GM18520 (cell line): ENCODE data around the gene RAD9B.
A peak's percentile ranks its signal among the peaks of the same experiment; 100 is the strongest.
"Not testable (repeated sequence)": the region's sequence is repeated elsewhere in the genome, so short reads cannot be mapped to it uniquely, and the experiment has no call there.

Source experiments
- ATAC-seq: cut with Tn5 transposase; IDR thresholded peaks from one replicate; pipeline ENCODE4 v1.9.1; 2021; ENCODE audit not compliant: unreplicated experiment

The RAD9B gene

DNA sequence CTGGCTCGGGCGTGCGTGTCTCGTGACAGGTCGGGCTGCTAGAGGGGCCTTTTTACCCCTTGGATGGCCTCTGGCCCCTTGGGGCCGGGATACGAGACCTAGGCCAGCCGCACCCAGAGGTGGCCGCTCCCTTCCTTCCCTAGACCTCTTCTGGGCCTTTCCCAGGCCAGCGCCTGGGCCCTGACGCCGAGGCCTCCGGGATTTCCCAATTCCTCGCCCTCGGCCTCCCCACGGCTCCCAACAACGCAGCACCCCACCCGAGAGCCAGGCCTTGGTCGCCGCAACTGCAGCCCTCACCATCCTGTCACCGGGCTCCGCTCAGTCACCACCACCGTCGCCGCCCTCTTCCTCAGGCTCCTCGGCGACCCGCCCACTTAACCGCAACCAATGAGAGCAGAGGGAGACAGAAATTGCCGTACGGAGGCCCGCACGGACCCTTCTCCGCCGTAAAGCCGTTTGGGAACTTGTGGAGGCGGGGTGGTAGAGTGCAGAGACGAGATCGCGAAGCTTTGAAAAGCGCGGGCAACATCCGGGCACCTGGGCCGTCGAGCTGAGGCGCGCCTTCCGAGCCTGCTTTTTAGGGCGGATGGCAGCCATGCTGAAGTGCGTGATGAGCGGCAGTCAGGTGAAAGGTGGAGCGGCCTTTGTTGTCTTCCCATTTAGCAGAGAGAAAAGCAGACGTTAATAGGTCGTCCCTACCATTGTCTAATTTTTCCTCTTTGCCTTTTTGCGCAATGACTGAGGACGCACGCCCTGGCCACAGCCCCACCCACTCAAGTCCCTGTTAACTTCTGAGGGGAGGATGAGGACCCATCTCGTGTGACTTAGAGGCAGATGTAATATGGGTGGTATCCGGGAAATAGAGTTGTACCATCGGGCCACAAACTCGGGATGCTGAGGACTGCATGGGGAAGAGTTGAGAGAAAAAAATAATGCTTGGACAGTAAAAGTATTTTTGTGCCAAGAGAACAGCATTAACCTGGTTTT lies at the start of gene RAD9B, which contains the start of gene VPS29:
Gene RAD9B (plus strand): TSS at position 580 of the 987 bp plus-strand sequence. CDS start 7 bp downstream, at position 587.
Gene VPS29 (minus strand): TSS at position 360 of the 987 bp plus-strand sequence. CDS start 60 bp downstream, at position 300.
- peak; percentile 91 for ATAC-seq

- no peak for ATAC-seq
Measured at GRCh38 chr12:110453569-110454296, 48.4 kb upstream of the RAD9B start.

GRCh38 chr12:110458756-110459155 lies 43.4 kb upstream of the RAD9B start:
- no peak for ATAC-seq

- ATAC-seq, result not testable (repeated sequence)
Measured at GRCh38 chr12:110461189-110461588, 40.9 kb upstream of the RAD9B start.

DNA sequence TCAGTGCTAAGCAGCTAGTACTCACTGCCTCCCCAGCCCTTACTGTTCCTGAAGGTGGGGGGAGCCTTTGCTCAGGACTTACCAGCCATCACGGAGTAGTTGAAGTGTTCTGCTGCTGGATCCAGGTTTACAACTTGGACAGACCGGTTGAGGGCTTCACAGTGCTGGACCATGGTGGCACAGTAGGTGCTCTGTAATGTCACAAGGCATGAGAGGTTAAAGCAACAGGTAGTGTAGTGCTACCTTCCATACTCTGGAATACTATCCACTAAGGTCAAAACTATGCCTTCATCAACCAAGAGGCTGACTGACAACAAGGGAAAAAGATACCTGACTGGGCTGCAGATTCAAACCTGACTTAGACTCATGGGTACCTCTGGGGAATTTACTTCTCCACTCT lies 37.1 kb upstream of the RAD9B start:
- ATAC-seq, result no peak

DNA sequence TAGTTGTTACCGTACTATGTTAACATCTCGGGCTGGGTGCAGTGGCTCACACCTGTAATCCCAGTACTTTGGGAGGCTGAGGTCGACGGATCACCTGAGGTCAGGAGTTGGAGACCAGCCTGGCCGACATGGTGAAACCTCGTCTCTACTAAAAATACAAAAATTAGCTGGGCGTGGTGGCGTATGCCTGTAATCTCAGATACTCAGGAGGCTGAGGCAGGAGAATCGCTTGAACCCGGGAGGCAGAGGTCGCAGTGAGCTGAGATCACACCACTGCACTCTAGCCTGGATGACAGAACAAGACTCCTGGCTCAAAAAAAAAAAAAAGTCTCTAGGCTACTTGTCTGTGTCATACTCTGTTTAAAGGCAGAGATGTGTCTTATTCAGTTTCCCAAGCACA lies 36.4 kb upstream of the RAD9B start:
- not testable (repeated sequence) for ATAC-seq

DNA sequence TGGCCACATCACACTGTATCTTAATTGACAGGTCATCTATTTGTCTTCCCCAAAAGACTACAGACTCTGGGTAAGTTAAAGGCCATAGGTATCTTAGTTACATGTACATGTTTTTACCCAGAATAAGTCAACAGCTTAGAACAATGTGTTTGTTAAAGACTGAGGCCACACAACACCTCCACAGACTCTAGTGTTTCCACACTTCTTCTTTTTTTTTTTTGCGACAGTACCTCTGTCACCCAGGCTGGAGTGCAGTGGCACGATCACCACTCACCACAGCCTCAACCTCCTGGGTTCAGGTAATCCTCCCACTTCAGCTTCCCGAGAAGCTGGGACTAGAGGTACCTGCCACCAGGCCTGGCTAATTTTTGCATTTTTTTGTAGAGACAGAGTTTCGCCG lies 35.3 kb upstream of the RAD9B start:
- no peak for ATAC-seq

GRCh38 chr12:110467847-110468213 lies 34.3 kb upstream of the RAD9B start:
- no peak for ATAC-seq

- peak; percentile 72 for ATAC-seq
Measured at GRCh38 chr12:110468214-110469048, 33.7 kb upstream of the RAD9B start, which contains the start of the genes FAM216A and GPN3. FAM216A (plus strand) TSS chr12:110468845; CDS start chr12:110468876, 31 bp downstream. GPN3 (minus strand) TSS chr12:110468257; CDS start chr12:110468203, 54 bp downstream.

DNA sequence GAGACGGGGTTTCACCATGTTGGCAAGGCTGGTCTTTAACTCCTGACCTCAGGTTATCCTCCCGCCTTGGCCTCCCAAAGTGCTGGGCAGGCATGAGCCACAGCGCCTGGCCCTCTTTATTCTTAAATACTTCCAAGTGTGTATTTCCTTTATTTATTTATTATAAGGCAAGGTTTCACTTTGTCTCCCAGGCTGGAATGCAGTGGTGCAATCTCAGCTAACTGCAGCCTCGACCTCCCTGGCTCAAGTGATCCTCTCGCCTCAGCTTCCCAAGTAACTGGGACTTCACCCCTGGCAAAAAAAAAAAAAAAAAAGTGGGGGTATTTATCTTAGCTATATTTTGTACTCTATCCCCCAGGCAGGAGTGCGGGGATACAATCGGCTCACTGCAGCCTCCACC lies 26.7 kb upstream of the RAD9B start:
- ATAC-seq, result no peak

DNA sequence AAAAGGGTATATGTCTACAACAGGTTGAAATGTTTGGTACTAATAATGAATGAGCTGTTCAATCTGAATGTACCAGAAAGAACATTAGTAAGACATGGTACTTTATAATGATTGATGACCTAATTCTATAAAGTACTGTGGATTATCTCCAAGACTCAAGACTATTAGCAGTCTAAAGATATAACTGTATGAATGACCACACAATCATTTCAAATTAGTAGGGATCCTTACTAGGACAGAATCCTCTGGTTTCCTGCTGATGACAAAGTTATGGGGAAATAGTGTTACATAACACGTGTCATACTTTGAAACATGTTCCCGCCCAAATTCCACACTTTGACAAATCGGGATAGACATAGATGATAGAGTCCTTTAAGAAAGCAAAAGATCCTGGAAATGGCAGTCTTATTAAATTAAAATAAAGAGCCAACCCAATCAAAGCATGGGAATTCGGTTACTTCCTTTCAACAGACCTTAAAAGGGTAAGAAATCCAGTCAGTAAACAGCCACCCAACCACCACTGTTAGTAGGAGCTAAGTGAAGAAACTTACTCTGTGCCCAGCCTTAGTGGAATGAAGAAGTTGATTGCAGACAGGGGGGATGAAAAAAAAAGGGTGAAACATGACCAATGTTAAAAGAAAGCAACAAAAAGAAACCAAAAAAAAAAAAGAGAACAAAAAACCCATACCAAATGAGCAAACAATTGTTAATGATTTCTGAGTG lies 3.0 kb upstream of the RAD9B start:
- ATAC-seq, result no peak

- peak; percentile 12 for ATAC-seq
Measured at GRCh38 chr12:110501399-110501751, 756 bp upstream of the RAD9B start.

DNA sequence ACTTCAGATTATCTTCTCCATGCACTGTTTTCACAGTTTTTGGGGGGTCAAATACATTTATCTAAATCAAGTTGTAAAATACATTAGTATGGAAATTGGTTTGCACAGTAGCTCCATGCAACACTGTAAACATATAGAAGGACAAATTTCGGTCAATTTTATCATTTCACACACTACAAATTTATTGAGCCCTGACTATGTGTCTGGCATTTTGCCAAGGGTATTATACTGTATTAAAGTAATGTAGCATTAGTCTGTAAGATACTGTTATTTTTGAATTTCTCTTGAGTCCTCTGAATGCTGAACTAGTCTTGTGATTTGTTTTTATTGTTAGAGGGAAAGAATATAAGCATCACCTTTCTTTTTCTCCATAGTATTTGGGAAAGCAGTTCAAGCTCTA lies 1.3 kb downstream of the RAD9B start:
- no peak for ATAC-seq

DNA sequence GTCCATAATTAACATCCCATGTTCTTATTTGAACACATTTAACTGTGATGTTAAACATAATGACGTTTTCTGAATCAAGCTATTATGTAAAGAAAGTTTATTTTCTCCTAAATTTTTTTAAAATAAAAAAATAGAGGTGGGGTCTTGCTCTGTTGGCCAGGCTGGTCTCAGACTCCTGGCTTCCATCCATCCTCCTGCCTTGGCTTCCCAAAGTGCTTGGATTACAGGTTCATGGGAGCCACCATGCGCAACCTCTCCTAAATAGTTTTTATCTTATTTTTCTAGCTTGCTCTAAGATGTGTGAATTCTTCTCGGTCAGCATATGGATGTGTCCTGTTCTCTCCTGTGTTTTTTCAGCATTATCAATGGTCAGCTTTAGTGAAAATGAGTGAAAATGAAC lies 3.2 kb downstream of the RAD9B start:
- no peak for ATAC-seq

DNA sequence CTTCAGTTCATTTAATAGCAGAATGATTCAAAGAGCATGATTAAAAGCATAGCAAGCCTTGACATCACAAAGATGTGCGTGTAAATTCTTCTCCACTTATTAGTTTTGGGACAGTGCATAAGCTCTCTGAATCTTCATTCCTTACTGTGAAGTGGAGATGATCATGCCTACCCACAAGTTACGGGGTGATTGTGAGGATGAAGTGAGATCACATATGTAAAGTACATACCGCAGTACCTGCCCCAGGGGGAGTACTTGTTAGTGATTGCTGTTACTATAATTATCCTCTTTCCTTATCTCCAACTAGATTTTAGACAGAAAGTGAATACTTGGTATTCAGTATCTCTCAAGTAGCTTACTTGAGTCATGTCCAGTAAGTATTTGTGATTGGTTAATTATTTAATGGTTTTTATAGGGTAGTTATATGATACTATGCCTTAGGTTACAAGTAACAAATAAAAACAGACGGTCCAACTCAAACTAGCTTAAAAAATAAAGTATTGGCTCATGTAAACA lies 6.0 kb downstream of the RAD9B start:
- no peak for ATAC-seq

DNA sequence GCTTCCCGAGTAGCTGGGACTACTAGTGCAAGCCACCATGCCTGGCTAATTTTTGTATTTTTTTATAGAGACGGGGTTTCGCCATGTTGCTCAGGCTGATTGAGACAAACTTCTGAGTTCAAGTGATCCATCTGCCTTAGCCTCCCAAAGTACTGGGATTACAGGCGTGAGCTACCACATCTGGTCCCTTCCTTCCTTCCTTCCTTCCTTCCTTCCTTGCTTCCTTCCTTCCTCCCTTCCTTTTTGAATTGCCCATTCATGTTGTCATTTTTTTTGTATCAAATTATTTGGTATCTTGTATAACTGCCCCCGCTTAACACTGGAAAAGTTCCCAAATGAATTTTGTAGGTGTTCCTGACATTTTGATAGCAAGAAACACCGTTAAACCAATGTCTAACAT lies 11.7 kb downstream of the RAD9B start:
- no peak for ATAC-seq

- no peak for ATAC-seq
Measured at GRCh38 chr12:110514363-110514762, 12.2 kb downstream of the RAD9B start.

DNA sequence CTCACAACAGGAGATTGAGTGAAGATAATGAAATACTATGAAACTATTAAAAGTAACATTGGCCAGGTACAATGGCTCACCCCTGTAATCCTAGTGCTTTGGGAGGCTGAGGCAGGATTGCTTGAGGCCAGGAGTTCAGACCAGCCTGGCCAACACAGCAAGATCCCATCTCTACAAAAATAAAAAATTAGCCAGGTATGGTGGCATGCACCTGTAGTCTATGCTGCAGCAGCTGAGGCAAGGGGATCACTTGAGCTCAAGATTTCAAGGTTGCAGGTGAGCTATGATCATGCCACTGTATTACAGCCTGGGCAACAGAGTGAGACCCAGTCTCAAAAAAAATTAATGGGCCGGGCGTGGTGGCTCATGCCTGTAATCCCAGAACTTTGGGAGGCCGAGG lies 14.9 kb downstream of the RAD9B start:
- no peak for ATAC-seq

DNA sequence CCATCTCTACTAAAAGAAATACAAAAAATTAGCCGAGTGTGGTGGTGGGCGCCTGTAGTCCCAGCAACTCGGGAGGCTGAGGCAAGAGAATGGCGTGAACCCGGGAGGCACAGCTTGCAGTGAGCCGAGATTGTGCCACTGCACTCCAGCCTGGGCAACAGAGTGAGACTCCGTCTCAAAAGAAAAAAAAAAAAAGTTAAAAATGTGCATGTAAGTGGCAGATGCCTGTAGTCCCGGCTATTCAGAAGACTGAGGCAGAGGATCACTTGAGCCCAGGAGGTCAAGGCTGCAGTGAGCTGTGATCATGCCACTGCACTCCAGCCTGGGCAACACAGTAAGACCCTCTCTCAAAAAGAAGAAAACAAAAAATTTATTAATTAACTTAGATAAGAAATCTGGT lies 15.9 kb downstream of the RAD9B start:
- not testable (repeated sequence) for ATAC-seq
